ENCODE results near the gene TMEM178B.

The TMEM178B gene

GRCh38 chr7:141393056-141393455, 319.2 kb downstream of the TMEM178B start (continued):
- TF ChIP-seq ZFHX2 (tag by site-specific recombination; conservative IDR thresholded peaks at IDR 0.05) = no peak
- no peak for TF ChIP-seq ZNF423 (tag by site-specific recombination; IDR thresholded peaks at IDR 0.05)
- no peak for TF ChIP-seq PRDM1 (tag by site-specific recombination; IDR thresholded peaks at IDR 0.05)
- TF ChIP-seq WT1 (tag by site-specific recombination; IDR thresholded peaks at IDR 0.05) = no peak

GRCh38 chr7:141397236-141398163, 323.6 kb downstream of the TMEM178B start:
- no peak overlapping the region for H3K4me3 ChIP-seq (ENCODE audit: low read depth, low read length)
- H3K36me3 ChIP-seq (ENCODE audit: control insufficient read depth in 2 of 2, insufficient read depth in 1 of 2, low read length in 2 of 2) = no peaks in the 10 kb centered on the region
- H3K27ac ChIP-seq (ENCODE audit: extremely low read depth, low read depth, low read length) = no peak overlapping the region
- H3K9me3 ChIP-seq (ENCODE audit: control insufficient read depth, insufficient read depth, low read depth, low read length) = no peaks in the 10 kb centered on the region
- no peak for TF ChIP-seq ZNF18 (tag by site-specific recombination; IDR thresholded peaks at IDR 0.05)
- no peak for TF ChIP-seq MZF1 (tag by site-specific recombination; IDR thresholded peaks at IDR 0.05; ENCODE audit: borderline replicate concordance)
- no peak for TF ChIP-seq ZNF521 (tag by site-specific recombination; IDR thresholded peaks at IDR 0.05)
- no peak for TF ChIP-seq KLF8 (tag by site-specific recombination; IDR thresholded peaks at IDR 0.05)
- TF ChIP-seq ZNF2 (tag by site-specific recombination; IDR thresholded peaks at IDR 0.05) = no peak
- TF ChIP-seq SCRT2 (tag by site-specific recombination; IDR thresholded peaks at IDR 0.05) = no peak
- TF ChIP-seq ZEB2 (tag by site-specific recombination; IDR thresholded peaks at IDR 0.05) = no peak
- no peak for TF ChIP-seq ZBTB21 (tag by site-specific recombination; IDR thresholded peaks at IDR 0.05)
- TF ChIP-seq ZNF530 (tag by site-specific recombination; IDR thresholded peaks at IDR 0.05; ENCODE audit: low read depth) = no peak
- TF ChIP-seq ZNF610 (tag by site-specific recombination; IDR thresholded peaks at IDR 0.05; ENCODE audit: borderline replicate concordance) = no peak
- TF ChIP-seq KLF7 (tag by site-specific recombination; IDR thresholded peaks at IDR 0.05; ENCODE audit: borderline replicate concordance) = no peak
- TF ChIP-seq ZNF112 (tag by site-specific recombination; IDR thresholded peaks at IDR 0.05) = no peak
- no peak for TF ChIP-seq ZNF274 (IDR thresholded peaks at IDR 0.05; ENCODE audit: low read length)
- TF ChIP-seq ZNF274 (tag by site-specific recombination; IDR thresholded peaks at IDR 0.05; ENCODE audit: borderline replicate concordance) = no peak
- no peak for TF ChIP-seq ZNF37A (tag by site-specific recombination; IDR thresholded peaks at IDR 0.05)
- CTCF ChIA-PET = interaction anchor here (0.9 kb wide), 1 partner anchor 44 kb away, joined by 4 read pairs; no protein-coding TSS in a partner anchor
- POLR2A ChIA-PET = no interaction called here
- no peaks in the 10 kb centered on the region for H3K4me1 ChIP-seq (ENCODE audit: control insufficient read depth, insufficient read depth, low read length)

- no peak overlapping the region for H3K4me3 ChIP-seq (ENCODE audit: low read depth, low read length)
- ChIA-PET CTCF (interaction anchor here (0.7 kb wide), 1 partner anchor 42 kb away, joined by 3 read pairs; no protein-coding TSS in a partner anchor), POLR2A (no interaction called here)
- no peaks in the 10 kb centered on the region for H3K36me3 ChIP-seq (ENCODE audit: control insufficient read depth in 2 of 2, insufficient read depth in 1 of 2, low read length in 2 of 2)
- no peak overlapping the region for H3K27ac ChIP-seq (ENCODE audit: extremely low read depth, low read depth, low read length)
- H3K9me3 ChIP-seq (ENCODE audit: control insufficient read depth, insufficient read depth, low read depth, low read length) = no peaks in the 10 kb centered on the region
- no peaks in the 10 kb centered on the region for H3K4me1 ChIP-seq (ENCODE audit: control insufficient read depth, insufficient read depth, low read length)
- TF ChIP-seq SCRT2 (tag by site-specific recombination; IDR thresholded peaks at IDR 0.05) = 0 out of 2 replicates have a peak, but pooled peaks have one; percentile 2
- TF ChIP-seq ZNF549 (tag by site-specific recombination; IDR thresholded peaks at IDR 0.05) = no peak
Measured at GRCh38 chr7:141400356-141400755, 326.5 kb downstream of the TMEM178B start.
